Measurements from ENCODE around the gene MSI2.

GRCh38 chr17:57627591-57627990, 371.3 kb downstream of the MSI2 start:
- TF ChIP-seq CTCF (IDR thresholded peaks at IDR 0.05; ENCODE audit: low read length) (no peak), EZH2 (IDR thresholded peaks at IDR 0.05; ENCODE audit: borderline replicate concordance, low read length) (no peak)
